Neural cell (in vitro differentiated cells): Measurements from ENCODE around the gene SRP68. TPM values are rescaled to one million over a fixed set of nuclear protein-coding genes. Genes with fewer than 3 reads are reported as not detected.

ENCODE experiments used
- H2AFZ ChIP-seq: fragments of 200-600, 300-800 bp; sonication (generic), shearing (Covaris generic); 2 replicates; pipeline ENCODE4 v1.6.0; 2014; ENCODE audit warnings: low read depth, mild to moderate bottlenecking, antibody characterized with exemption, low read length, moderate library complexity
- H3F3A ChIP-seq: fragments of 200-600 bp; shearing (Covaris generic); 2 replicates; pipeline ENCODE4 v1.6.1; 2016; ENCODE audit warnings: mild to moderate bottlenecking, moderate library complexity, mixed read lengths, antibody characterized with exemption, low read length; ENCODE audit not compliant: insufficient read depth, poor library complexity, severe bottlenecking
- H3K27ac ChIP-seq: fragments of 200-600, 300-800 bp; sonication (generic), shearing (Covaris generic); 2 replicates; pipeline ENCODE4 v1.5.1; 2014; ENCODE audit warnings: mild to moderate bottlenecking, low read length, moderate library complexity
- H3K27me3 ChIP-seq: fragments of 300-800, 200-600 bp; sonication (generic), shearing (Covaris generic); 2 replicates; pipeline ENCODE4 v1.6.0; 2014; ENCODE audit warnings: mild to moderate bottlenecking, low read depth, low read length, moderate library complexity; ENCODE audit not compliant: insufficient read depth
- H3K36me3 ChIP-seq: fragments of 300-800, 200-600 bp; sonication (generic), shearing (Covaris generic); 2 replicates; pipeline ENCODE4 v1.5.1; 2014; ENCODE audit warnings: mild to moderate bottlenecking, antibody characterized with exemption, low read length, moderate library complexity; ENCODE audit not compliant: insufficient read depth
- H3K4me2 ChIP-seq: fragments of 300-800, 200-600 bp; sonication (generic), shearing (Covaris generic); 2 replicates; pipeline ENCODE4 v1.6.0; 2014; ENCODE audit warnings: mild to moderate bottlenecking, low read length
- H3K4me3 ChIP-seq: fragments of 300-800, 200-600 bp; sonication (generic), shearing (Covaris generic); 2 replicates; pipeline ENCODE4 v1.5.1; 2014; ENCODE audit warnings: mild to moderate bottlenecking, low read length, moderate library complexity
- H3K79me2 ChIP-seq: fragments of 200-600 bp; shearing (Covaris generic); replicated peaks from 2 replicates; pipeline ENCODE4 v1.6.0; 2014; ENCODE audit warnings: mild to moderate bottlenecking, low read length, moderate library complexity; ENCODE audit not compliant: insufficient read depth
- H3K9ac ChIP-seq: fragments of 300-800, 200-600 bp; sonication (generic), shearing (Covaris generic); 2 replicates; pipeline ENCODE4 v1.6.1; 2016; ENCODE audit warnings: mild to moderate bottlenecking, low read length, mixed read lengths
- H3K9me2 ChIP-seq: fragments of 200-600 bp; shearing (Covaris generic); 2 replicates; pipeline ENCODE4 v1.6.1; 2016; ENCODE audit warnings: mild to moderate bottlenecking, low read length, mixed read lengths; ENCODE audit not compliant: insufficient read depth
- H3K9me3 ChIP-seq: fragments of 200-600, 300-800 bp; sonication (generic), shearing (Covaris generic); 2 replicates; pipeline ENCODE4 v1.6.1; 2016; ENCODE audit warnings: mild to moderate bottlenecking, mixed run types, low read length, moderate library complexity, mixed read lengths
- H4K20me1 ChIP-seq: fragments of 200-600 bp; shearing (Covaris generic); 2 replicates; pipeline ENCODE4 v1.6.1; 2016; ENCODE audit warnings: mild to moderate bottlenecking, mixed run types; ENCODE audit not compliant: insufficient read depth
- EP300 ChIP-seq: fragments of 450-650 bp; conservative IDR thresholded peaks from 2 replicates; pipeline ENCODE4 v1.6.1; 2014; ENCODE audit warnings: antibody characterized with exemption, mild to moderate bottlenecking, moderate library complexity; ENCODE audit not compliant: poor library complexity, severe bottlenecking
- EZH2 ChIP-seq: fragments of 200-600, 300-800 bp; shearing (Covaris generic), sonication (generic); IDR thresholded peaks from 2 replicates; pipeline ENCODE4 v1.6.1; 2014; ENCODE audit warnings: antibody characterized with exemption, low read length, borderline replicate concordance, mild to moderate bottlenecking; ENCODE audit not compliant: insufficient read depth, poor library complexity, severe bottlenecking
- MXI1 ChIP-seq: fragments of 450-650 bp; conservative IDR thresholded peaks from 2 replicates; pipeline ENCODE4 v1.6.1; 2014; ENCODE audit warnings: antibody characterized with exemption, mild to moderate bottlenecking; ENCODE audit not compliant: poor library complexity, severe bottlenecking
- POLR2AphosphoS5 ChIP-seq: IDR thresholded peaks from 2 replicates; pipeline ENCODE4 v1.6.1; 2012
- RAD21 ChIP-seq: fragments of 450-650 bp; conservative IDR thresholded peaks from 2 replicates; pipeline ENCODE4 v1.6.1; 2014; ENCODE audit warnings: antibody characterized with exemption, mild to moderate bottlenecking, moderate library complexity
- SMC3 ChIP-seq: fragments of 450-650 bp; conservative IDR thresholded peaks from 2 replicates; pipeline ENCODE4 v1.6.1; 2014; ENCODE audit warnings: antibody characterized with exemption, mild to moderate bottlenecking, moderate library complexity; ENCODE audit not compliant: poor library complexity
- TAF1 ChIP-seq: IDR thresholded peaks from 2 replicates; pipeline ENCODE4 v1.6.1; 2012; ENCODE audit warnings: low read depth
- polyA plus RNA-seq: library from polyadenylated mRNA; depleted of rRNA; stranded (reverse); fragments of >200 nt; gene quantifications from 2 replicates; pipeline ENCODE4 v1.2.3, GENCODE V29; 2014
- small RNA-seq, 3 experiments: library from RNA; depleted of rRNA; stranded (forward); fragments of <200 nt; gene quantifications; one replicate each; pipeline ENCODE3, GENCODE V24; 2012
- TF ChIP-seq, protein P1 (sequence below): IDR thresholded peaks from 2 replicates; pipeline ENCODE4 v1.6.1; 2012; ENCODE audit warnings: borderline replicate concordance
- TF ChIP-seq, protein P2 (sequence below): fragments of 450-650 bp; IDR thresholded peaks from 2 replicates; pipeline ENCODE4 v1.5.1; 2014; ENCODE audit warnings: antibody characterized with exemption, mild to moderate bottlenecking, moderate library complexity; ENCODE audit not compliant: poor library complexity, severe bottlenecking

Gene SRP68
- polyA plus RNA-seq, 1 donor from 2014 or later = 26.3 TPM

DNA sequence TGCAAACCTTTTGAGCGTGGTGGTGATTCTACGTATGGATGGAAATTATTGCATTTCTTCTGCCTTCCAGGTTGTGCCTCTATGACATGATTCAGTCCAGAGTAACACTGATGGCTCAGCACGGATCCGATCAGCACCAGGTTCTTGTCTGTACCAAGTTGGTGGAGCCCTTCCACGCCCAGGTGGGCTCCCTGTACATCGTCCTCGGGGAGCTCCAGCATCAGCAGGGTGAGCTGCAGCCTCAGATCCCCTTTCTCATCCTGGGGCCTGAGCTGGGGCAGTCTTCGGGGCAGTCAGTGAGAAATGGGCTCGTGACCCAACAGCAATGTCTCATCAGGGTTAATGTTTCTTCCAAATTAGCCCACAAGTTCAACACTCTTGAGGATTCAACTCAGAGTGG is 80.9 kb downstream of the SRP68 start:
- Histone ChIP-seq H4K20me1 (no peaks in the 10 kb centered on the region), H3K9me2 (no peaks in the 10 kb centered on the region), H3K27me3 (no peaks in the 10 kb centered on the region), H3K27ac (no peak overlapping the region), H3K9me3 (no peaks in the 10 kb centered on the region), H3K4me2 (no peak overlapping the region), H2AFZ (no peak overlapping the region), H3K36me3 (no peaks in the 10 kb centered on the region), H3K4me3 (no peak overlapping the region), H3F3A (no peaks in the 10 kb centered on the region), H3K79me2 (no peaks in the 10 kb centered on the region), H3K9ac (no peak overlapping the region)
- no peak for TF ChIP-seq POLR2AphosphoS5
- TF ChIP-seq, protein P1, sequence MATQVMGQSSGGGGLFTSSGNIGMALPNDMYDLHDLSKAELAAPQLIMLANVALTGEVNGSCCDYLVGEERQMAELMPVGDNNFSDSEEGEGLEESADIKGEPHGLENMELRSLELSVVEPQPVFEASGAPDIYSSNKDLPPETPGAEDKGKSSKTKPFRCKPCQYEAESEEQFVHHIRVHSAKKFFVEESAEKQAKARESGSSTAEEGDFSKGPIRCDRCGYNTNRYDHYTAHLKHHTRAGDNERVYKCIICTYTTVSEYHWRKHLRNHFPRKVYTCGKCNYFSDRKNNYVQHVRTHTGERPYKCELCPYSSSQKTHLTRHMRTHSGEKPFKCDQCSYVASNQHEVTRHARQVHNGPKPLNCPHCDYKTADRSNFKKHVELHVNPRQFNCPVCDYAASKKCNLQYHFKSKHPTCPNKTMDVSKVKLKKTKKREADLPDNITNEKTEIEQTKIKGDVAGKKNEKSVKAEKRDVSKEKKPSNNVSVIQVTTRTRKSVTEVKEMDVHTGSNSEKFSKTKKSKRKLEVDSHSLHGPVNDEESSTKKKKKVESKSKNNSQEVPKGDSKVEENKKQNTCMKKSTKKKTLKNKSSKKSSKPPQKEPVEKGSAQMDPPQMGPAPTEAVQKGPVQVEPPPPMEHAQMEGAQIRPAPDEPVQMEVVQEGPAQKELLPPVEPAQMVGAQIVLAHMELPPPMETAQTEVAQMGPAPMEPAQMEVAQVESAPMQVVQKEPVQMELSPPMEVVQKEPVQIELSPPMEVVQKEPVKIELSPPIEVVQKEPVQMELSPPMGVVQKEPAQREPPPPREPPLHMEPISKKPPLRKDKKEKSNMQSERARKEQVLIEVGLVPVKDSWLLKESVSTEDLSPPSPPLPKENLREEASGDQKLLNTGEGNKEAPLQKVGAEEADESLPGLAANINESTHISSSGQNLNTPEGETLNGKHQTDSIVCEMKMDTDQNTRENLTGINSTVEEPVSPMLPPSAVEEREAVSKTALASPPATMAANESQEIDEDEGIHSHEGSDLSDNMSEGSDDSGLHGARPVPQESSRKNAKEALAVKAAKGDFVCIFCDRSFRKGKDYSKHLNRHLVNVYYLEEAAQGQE = no peak
- TF ChIP-seq MXI1 = no peak
- TF ChIP-seq, protein P2, sequence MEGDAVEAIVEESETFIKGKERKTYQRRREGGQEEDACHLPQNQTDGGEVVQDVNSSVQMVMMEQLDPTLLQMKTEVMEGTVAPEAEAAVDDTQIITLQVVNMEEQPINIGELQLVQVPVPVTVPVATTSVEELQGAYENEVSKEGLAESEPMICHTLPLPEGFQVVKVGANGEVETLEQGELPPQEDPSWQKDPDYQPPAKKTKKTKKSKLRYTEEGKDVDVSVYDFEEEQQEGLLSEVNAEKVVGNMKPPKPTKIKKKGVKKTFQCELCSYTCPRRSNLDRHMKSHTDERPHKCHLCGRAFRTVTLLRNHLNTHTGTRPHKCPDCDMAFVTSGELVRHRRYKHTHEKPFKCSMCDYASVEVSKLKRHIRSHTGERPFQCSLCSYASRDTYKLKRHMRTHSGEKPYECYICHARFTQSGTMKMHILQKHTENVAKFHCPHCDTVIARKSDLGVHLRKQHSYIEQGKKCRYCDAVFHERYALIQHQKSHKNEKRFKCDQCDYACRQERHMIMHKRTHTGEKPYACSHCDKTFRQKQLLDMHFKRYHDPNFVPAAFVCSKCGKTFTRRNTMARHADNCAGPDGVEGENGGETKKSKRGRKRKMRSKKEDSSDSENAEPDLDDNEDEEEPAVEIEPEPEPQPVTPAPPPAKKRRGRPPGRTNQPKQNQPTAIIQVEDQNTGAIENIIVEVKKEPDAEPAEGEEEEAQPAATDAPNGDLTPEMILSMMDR = no peak
- no peak for TF ChIP-seq SMC3
- no peak for TF ChIP-seq TAF1
- TF ChIP-seq EZH2 = no peak
- TF ChIP-seq EP300 = no peak
- TF ChIP-seq RAD21 = no peak

Small RNAs within 50 kb of the gene (small RNA-seq; reads per million reads assigned to genes)
- 0 to 5.1 (median 0.65) reads per million in 3 experiments for gene MIR6868

Other genes starting within 250 kb of the SRP68 start
- gene UNC13D, start 228.1 kb downstream of the SRP68 start, polyA plus RNA-seq = 1.2 and 6.9 TPM in 2 replicates
- gene WBP2, start 217.2 kb downstream of the SRP68 start, polyA plus RNA-seq = 21.4 and 21.7 TPM in 2 replicates
- gene TRIM47, start 193.9 kb downstream of the SRP68 start, polyA plus RNA-seq = 0.54 and 0.67 TPM in 2 replicates
- gene TRIM65, start 175.6 kb downstream of the SRP68 start, polyA plus RNA-seq = 1.5 and 1.7 TPM in 2 replicates
- gene MRPL38, start 167.6 kb downstream of the SRP68 start, polyA plus RNA-seq = 91.2 and 115 TPM in 2 replicates
- 11.7 and 13.5 TPM in 2 replicates for gene FBF1, start 131.5 kb downstream of the SRP68 start, polyA plus RNA-seq
- gene ACOX1, start 93.4 kb downstream of the SRP68 start, polyA plus RNA-seq = 30.1 and 31.2 TPM in 2 replicates
- gene TEN1, start 93.3 kb downstream of the SRP68 start, polyA plus RNA-seq = 33.1 and 41.3 TPM in 2 replicates
- 29.2 and 42.8 TPM in 2 replicates for gene CDK3, start 71.7 kb downstream of the SRP68 start, polyA plus RNA-seq
- not detected in 2 replicates for gene EVPL, start 45.2 kb downstream of the SRP68 start, polyA plus RNA-seq
- gene GALR2, start 2.3 kb upstream of the SRP68 start, polyA plus RNA-seq = not detected in 2 replicates
- 0.10 TPM in 1 of 2 replicates, not detected in the other for gene ZACN, start 6.7 kb upstream of the SRP68 start, polyA plus RNA-seq
- gene EXOC7, start 31.3 kb upstream of the SRP68 start, polyA plus RNA-seq = 146 and 180 TPM in 2 replicates
- gene FOXJ1, start 68.7 kb upstream of the SRP68 start, polyA plus RNA-seq = 0.56 and 0.84 TPM in 2 replicates
- 15.9 and 19.9 TPM in 2 replicates for gene RNF157, start 168.0 kb upstream of the SRP68 start, polyA plus RNA-seq
- 7.5 and 9.2 TPM in 2 replicates for gene UBALD2, start 192.8 kb upstream of the SRP68 start, polyA plus RNA-seq
- gene QRICH2, start 235.8 kb upstream of the SRP68 start, polyA plus RNA-seq = 17.3 and 26.5 TPM in 2 replicates